Left forelimb (tissue), 1 donor: ENCODE measurements around the gene ARIH2.

Experiments used
- DNase-seq: peaks from one replicate; pipeline ENCODE4 v3.0.0-alpha.2; 2018; ENCODE audit warnings: low spot score

The ARIH2 gene

GRCh38 chr3:48929358-48930035, 10.9 kb downstream of the ARIH2 start:
- no peak for DNase-seq

GRCh38 chr3:48930590-48930989, 11.9 kb downstream of the ARIH2 start:
- DNase-seq, result no peak

- no peak for DNase-seq
These were observed 13.4 kb downstream of the ARIH2 start for GRCh38 chr3:48931944-48932580.

- DNase-seq, result no peak
These were observed 15.8 kb downstream of the ARIH2 start for GRCh38 chr3:48934333-48934991.

- DNase-seq, result no peak
These were observed 16.9 kb downstream of the ARIH2 start for GRCh38 chr3:48935530-48935929.

- DNase-seq, result no peak
These were observed 19.5 kb downstream of the ARIH2 start for GRCh38 chr3:48938156-48938555.

- no peak for DNase-seq
These were observed 20.0 kb downstream of the ARIH2 start for GRCh38 chr3:48938689-48939088.

- no peak for DNase-seq
These were observed 26.8 kb downstream of the ARIH2 start for GRCh38 chr3:48945432-48945831.

GRCh38 chr3:48945891-48946549, 27.4 kb downstream of the ARIH2 start:
- DNase-seq, result no peak

- DNase-seq, result no peak
These were observed 30.7 kb downstream of the ARIH2 start for GRCh38 chr3:48949376-48949717.

- DNase-seq, result no peak
These were observed 31.4 kb downstream of the ARIH2 start for GRCh38 chr3:48950051-48950450.

GRCh38 chr3:48951764-48952163, 33.1 kb downstream of the ARIH2 start:
- DNase-seq, result no peak

GRCh38 chr3:48952510-48953118, 34.0 kb downstream of the ARIH2 start:
- no peak for DNase-seq

- no peak for DNase-seq
These were observed 38.5 kb downstream of the ARIH2 start for GRCh38 chr3:48957006-48957705.

GRCh38 chr3:48960841-48961413, 42.3 kb downstream of the ARIH2 start:
- no peak for DNase-seq

GRCh38 chr3:48962340-48962739, 43.7 kb downstream of the ARIH2 start:
- DNase-seq, result no peak

GRCh38 chr3:48962939-48963338, 44.3 kb downstream of the ARIH2 start:
- no peak for DNase-seq

GRCh38 chr3:48963591-48963990, 44.9 kb downstream of the ARIH2 start:
- no peak for DNase-seq

- no peak for DNase-seq
These were observed 47.7 kb downstream of the ARIH2 start for GRCh38 chr3:48966367-48966766.

- DNase-seq, result no peak
These were observed 48.3 kb downstream of the ARIH2 start for GRCh38 chr3:48966876-48967361.

GRCh38 chr3:48970586-48970985, 51.9 kb downstream of the ARIH2 start:
- no peak for DNase-seq
